GM04503 (cell line): ENCODE data around the gene SPTB.

ENCODE experiments used
- DNase-seq: peaks from one replicate; pipeline ENCODE4 v3.0.0-alpha.2; 2012; ENCODE audit warnings: low read depth

SPTB gene

DNA sequence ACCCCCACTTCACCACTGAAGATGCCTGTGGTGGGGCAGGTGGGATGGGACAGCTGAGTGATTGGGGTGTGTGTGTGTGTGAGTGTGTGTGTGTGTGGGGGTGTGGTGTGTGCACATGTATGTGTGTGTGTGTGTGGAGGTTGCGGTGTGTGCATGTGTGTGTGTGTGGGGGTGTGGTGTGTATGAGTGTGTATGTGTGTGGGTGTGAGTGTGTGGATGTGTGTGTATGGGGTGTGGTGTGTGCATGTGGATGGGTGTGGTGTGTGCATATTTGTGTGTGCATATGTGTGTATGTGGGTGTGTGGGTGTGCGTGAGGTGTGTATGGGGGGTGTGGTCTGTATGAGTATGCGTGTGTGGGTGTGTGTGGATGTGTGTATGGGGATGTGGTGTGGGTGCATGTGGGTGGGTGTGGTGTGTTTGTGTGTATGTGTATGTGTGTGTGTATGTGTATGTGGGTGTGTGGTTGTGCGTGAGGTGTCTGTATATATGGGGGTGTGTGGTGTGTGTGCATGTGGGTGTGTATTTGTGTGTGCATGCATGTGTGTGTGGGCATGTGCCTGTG, 113.9 kb downstream of the SPTB start:
- DNase-seq: no peak

- DNase-seq: no peak
Measured at GRCh38 chr14:64764641-64765520, 114.8 kb downstream of the SPTB start.

DNA sequence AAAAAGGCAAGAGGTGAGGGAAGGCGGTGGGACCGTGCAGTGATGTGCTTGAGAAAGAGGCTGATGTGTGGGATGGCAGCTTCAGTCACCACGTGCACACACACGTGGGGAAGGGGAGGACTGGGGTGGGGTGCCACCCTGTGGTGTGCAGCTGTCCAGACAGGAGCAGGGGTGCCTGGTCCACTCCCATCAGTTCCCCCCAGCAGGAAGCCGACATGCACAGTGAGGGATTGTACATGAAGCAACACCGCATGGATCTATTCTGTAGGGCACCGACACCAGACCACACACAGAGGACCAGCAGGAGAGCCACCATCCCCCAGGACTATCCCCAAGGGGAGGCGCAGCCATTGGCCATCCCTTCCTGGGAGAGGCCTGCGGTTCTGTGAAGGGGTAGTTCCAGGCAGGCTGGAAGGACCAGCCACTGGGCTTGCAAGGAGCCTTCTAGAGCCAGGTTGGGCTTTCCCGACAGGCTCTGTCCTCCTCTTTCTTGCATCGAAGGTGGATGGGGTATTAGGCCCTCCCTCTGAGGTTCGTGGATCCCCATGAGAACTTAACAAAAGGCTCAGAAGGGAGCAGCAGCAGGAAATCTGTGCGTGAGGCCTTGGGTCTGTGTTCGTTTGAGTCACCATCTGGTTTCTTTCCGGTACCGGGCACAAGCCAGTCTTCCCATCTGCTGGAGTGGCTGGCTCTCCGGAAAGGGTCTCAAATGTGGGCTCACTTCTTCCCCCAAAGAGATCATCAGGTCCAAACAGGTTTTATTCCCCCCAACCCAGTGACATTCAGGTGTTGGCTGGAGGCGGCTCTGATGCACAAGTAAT, 115.7 kb downstream of the SPTB start:
- DNase-seq: no peak

- no peak for DNase-seq
Measured at GRCh38 chr14:64763085-64763782, 116.5 kb downstream of the SPTB start.

DNA sequence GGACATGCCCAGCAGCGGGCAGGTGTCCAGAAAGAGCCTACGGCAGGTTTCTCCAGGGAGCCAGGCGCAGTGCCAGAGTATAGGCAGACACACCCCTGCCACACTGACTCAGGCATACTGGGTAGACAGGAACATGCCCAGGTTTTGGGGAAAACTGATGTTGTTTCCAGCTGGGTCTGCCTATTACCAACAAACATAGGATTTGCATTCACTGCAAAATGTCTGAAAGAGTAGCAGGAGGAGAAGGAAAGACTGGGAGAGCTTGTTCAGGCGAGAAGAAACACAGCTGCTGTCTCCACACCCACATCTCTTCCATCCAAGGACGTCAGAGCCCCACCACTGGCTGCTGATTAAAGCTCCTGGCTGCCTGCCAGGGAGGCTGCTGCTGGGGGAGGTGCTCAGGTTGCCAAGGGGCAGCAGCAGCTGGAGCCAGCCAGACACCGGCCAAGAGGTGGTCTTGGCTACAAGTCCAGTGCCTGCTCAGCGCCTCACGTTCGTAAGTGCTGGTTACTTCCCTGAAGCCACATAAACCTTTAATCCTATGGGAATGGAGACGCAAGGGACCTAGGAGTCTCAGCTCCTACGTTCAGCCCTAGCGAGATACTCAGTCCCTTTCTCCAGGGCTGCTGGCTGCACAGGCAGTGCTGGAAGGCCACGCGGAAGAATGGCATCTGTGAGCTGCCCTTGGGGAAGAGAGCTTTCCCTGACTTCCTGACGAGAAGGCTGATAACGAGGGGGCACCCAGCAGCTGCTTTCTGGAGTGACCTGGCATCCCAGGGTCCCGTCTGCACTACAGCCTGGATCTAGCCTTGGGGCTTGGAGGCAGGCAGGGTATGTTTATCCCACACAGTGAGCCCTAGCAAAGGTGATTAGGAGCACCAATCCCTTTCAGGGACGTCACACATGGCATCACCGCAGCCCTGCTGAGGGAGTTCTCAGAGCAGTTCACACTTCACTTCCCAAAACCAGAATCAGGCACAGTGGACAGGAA, 117.4 kb downstream of the SPTB start:
- no peak for DNase-seq

GRCh38 chr14:64761441-64762043, 118.2 kb downstream of the SPTB start:
- no peak for DNase-seq

- no peak for DNase-seq
Measured at GRCh38 chr14:64760916-64761315, 118.8 kb downstream of the SPTB start.

DNA sequence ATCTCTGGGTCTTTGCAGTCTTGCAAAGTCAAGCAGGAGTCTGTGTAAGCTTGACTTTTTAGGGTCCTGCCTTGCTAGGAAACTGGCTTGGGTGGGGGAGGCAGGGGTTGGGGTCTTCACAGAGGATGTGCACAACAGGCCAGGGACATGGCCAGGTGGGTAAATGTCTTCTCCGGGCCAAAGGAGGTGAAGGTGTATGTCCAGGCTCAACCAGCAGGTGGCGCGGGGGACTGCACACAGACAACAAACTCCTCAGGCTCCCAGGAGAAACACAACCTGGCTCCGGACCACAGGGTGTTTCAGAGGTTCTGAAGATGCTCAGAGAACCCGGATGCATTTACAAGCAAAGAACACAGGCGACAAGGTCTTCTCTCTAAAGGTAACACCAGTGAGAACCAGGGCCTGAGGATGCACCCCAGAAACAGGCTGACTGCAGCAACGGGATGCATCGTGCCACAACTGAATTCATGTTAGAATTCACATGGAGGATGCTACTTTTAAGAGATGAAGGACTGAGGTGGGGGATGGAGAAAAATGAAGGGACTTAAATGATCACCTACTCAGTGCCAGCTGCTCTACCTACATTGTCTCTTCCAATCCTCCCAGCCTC, 119.5 kb downstream of the SPTB start:
- no peak for DNase-seq

GRCh38 chr14:64759555-64759938, 120.2 kb downstream of the SPTB start:
- DNase-seq: no peak

GRCh38 chr14:64758691-64759554, 120.8 kb downstream of the SPTB start:
- peak; percentile 45 for DNase-seq

- no peak for DNase-seq
Measured at GRCh38 chr14:64758025-64758521, 121.6 kb downstream of the SPTB start.

DNA sequence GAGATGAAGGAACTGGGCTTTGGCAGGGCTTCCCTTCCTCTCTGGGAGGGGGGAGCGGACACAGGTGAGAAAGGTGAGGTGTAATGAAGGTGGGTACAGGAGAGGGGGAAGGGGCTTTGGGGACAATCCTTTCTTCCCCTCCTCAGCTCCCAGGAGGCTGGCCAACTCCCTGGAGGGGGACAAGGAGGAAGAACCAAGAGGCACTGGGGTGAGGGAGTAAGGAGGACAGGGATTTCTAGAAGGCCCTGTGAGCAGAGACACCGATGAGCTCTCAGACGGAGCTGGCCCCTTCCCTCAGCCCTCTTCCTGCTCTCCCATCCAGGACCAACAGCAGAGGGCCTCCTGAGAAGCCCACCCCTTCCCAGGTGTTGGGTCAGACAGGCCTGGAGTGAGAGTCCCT, 122.1 kb downstream of the SPTB start:
- DNase-seq: no peak

DNA sequence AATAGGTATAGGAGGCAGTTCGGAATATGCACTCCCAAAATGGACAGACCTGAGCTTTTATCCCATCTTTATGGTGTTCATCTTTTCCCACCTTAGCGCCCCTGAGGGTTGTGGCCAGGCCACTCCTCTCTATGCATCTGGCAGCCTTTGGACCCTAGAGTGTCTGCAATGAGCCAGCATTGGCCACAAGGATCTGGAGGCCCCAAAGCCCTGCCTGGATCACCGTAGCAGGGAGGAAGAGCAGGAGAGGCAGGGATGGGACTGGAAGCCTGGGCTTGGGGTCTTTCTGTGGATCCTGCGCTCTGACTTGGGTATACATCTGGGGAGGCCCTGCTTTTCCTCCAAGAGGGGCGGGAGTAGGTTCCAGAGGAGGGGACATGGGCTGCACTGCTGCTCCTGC, 123.0 kb downstream of the SPTB start:
- no peak for DNase-seq

GRCh38 chr14:64755781-64756221, 123.9 kb downstream of the SPTB start:
- DNase-seq: no peak

GRCh38 chr14:64754685-64755084, 125.0 kb downstream of the SPTB start:
- no peak for DNase-seq

DNA sequence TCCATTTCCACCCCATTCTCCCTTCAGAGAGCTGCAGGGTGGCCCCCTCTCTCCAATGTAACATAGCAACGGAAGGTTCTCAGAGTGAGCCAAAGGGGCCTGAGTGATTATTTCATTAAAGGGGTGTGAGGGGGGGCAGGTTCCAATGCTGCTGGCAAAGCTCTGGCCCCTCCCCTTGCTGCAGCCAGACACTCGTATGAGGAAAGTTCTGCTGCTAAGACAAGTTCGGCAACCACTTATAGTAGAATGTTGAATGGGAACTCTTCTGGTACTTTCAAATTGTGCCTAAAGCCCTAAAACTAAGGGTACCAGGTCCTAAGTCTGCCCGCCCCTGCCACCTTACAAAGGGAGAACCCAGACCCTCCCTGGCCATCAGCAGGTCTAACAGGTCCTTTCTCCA, 125.7 kb downstream of the SPTB start:
- no peak for DNase-seq

DNA sequence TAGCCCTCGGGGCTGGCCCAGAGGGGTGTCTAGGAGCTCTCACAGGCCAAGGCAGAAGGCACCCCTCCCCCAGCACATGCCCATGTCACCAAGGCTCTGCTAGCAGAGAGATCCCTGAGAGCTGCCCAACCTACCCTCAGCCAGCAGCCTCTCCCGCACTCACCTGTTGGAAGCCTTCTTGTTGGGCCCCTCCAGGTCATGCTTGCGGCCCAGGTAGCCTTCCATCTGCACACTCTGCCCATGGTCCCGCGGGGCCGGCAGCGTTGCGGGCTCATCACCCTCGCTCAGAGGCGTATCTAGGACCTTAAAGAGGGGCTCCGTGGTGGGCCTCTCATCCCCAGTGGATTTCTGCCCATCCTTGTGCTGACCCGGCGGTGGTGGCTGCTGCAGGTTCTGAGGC, 126.3 kb downstream of the SPTB start:
- no peak for DNase-seq

DNA sequence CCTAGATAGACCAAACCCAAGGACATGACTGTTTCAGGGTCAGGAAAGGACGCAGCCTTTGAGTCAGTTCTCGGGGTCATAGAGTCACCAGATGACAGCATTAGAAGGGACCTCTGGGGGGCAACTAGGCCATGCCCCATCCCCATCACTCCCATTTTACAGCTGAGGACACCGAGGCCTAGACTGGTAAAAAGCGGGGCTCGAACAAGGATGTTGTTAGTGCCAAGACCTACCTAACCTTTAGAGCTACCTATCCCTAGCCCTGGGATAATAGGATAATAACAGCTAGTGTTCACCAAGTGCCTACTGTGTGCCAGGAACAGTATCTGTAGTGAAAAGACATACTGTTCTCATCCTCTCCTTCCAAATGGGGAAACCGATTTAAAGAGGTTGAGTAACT, 126.8 kb downstream of the SPTB start:
- no peak for DNase-seq
